ENCODE data around the gene ATL2. TPM values are rescaled to one million over a fixed set of nuclear protein-coding genes. Genes with fewer than 3 reads are reported as not detected.
"Not testable (repeated sequence)": the region's sequence is repeated elsewhere in the genome, so short reads cannot be mapped to it uniquely, and the experiment has no call there.

The ATL2 gene
- total RNA-seq, 2 experiments from 2014 or later: 52.8 to 54.5 TPM

GRCh38 chr2:38290332-38290731 lies 86.7 kb downstream of the ATL2 start:
- ATAC-seq (no peak), DNase-seq (no peak)
- no peaks in the 10 kb centered on the region for H3K9me3 Mint-ChIP-seq
- intact Hi-C loops (cut with micrococcal nuclease): no loop called here
- no peaks in the 10 kb centered on the region for H3K4me1 Mint-ChIP-seq (ENCODE audit: low read depth)
- CTCF ChIA-PET: interaction anchor here (1.8 kb wide), 1 partner anchor 175 kb away, joined by 3 read pairs; no protein-coding TSS in a partner anchor
- H3K36me3 Mint-ChIP-seq (ENCODE audit: low read depth): no peaks in the 10 kb centered on the region
- TF ChIP-seq, protein P1, sequence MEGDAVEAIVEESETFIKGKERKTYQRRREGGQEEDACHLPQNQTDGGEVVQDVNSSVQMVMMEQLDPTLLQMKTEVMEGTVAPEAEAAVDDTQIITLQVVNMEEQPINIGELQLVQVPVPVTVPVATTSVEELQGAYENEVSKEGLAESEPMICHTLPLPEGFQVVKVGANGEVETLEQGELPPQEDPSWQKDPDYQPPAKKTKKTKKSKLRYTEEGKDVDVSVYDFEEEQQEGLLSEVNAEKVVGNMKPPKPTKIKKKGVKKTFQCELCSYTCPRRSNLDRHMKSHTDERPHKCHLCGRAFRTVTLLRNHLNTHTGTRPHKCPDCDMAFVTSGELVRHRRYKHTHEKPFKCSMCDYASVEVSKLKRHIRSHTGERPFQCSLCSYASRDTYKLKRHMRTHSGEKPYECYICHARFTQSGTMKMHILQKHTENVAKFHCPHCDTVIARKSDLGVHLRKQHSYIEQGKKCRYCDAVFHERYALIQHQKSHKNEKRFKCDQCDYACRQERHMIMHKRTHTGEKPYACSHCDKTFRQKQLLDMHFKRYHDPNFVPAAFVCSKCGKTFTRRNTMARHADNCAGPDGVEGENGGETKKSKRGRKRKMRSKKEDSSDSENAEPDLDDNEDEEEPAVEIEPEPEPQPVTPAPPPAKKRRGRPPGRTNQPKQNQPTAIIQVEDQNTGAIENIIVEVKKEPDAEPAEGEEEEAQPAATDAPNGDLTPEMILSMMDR (IDR thresholded peaks at IDR 0.05): no peak
- H3K27ac Mint-ChIP-seq: no peak overlapping the region
- POLR2A ChIA-PET: no interaction called here
- H3K27me3 Mint-ChIP-seq: peaks cover 10% of the 10 kb centered on the region
- no peak overlapping the region for H3K4me3 Mint-ChIP-seq

- Mint-ChIP-seq H3K36me3 (ENCODE audit: low read depth) (no peaks in the 10 kb centered on the region), H3K4me3 (no peak overlapping the region), H3K9me3 (no peaks in the 10 kb centered on the region), H3K27me3 (peaks cover 19% of the 10 kb centered on the region), H3K27ac (no peak overlapping the region), H3K4me1 (ENCODE audit: low read depth) (no peaks in the 10 kb centered on the region)
- CTCF ChIA-PET: interaction anchor here (1.8 kb wide), 1 partner anchor 10 kb away, joined by 4 read pairs; no protein-coding TSS in a partner anchor
- POLR2A ChIA-PET: no interaction called here
- TF ChIP-seq, protein P1 (IDR thresholded peaks at IDR 0.05): no peak
- DNase-seq: no peak
- intact Hi-C loops (cut with micrococcal nuclease): no loop called here
- ATAC-seq: no peak
Observed at GRCh38 chr2:38284971-38285370, 92.1 kb downstream of the ATL2 start.

DNA sequence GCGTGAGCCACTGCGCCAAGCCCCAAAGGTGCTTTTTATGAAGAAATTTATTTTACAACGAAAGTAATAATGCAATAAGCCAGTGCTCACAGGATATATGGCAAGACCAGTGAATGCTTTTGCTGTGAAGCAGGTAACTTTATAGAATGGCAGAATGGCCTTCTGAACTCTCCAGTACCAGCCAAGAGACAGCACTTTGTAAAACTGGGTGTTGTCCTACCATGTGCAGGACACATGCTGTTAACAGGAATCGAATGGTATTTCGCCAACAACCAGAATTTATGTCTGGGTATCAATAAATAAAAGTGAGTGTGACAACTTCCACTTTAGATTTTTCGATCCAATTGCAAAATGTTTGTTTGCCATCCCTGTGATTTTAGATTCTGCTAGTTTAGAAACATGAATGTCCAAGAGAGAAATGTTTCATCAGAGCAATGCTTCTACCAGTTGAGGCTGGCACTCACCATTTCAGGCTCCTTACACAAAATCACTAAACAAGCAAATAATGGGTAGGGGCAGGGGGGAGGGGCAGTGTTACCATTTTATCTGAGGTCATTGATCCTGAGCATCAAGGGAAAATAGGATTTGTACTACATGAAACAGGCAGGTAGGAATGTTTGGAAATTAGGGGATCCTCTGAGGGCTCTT lies 95.9 kb downstream of the ATL2 start:
- ChIA-PET POLR2A (no interaction called here), CTCF (no interaction called here)
- TF ChIP-seq, protein P1 (IDR thresholded peaks at IDR 0.05): no peak
- no peaks in the 10 kb centered on the region for H3K4me1 Mint-ChIP-seq (ENCODE audit: low read depth)
- H3K4me3 Mint-ChIP-seq: no peak overlapping the region
- ATAC-seq: no peak
- H3K36me3 Mint-ChIP-seq (ENCODE audit: low read depth): no peaks in the 10 kb centered on the region
- no peaks in the 10 kb centered on the region for H3K9me3 Mint-ChIP-seq
- DNase-seq: no peak
- H3K27ac Mint-ChIP-seq: no peak overlapping the region
- H3K27me3 Mint-ChIP-seq: peaks cover 8% of the 10 kb centered on the region
- intact Hi-C loops (cut with micrococcal nuclease): no loop called here

- Mint-ChIP-seq H3K4me1 (ENCODE audit: low read depth) (no peaks in the 10 kb centered on the region), H3K9me3 (no peaks in the 10 kb centered on the region), H3K36me3 (ENCODE audit: low read depth) (no peaks in the 10 kb centered on the region), H3K27ac (no peak overlapping the region), H3K27me3 (peaks cover 6% of the 10 kb centered on the region), H3K4me3 (no peak overlapping the region)
- ATAC-seq (no peak), DNase-seq (no peak)
- intact Hi-C loops (cut with micrococcal nuclease): no loop called here
- TF ChIP-seq, protein P1 (IDR thresholded peaks at IDR 0.05): no peak
- CTCF ChIA-PET: interaction anchor here (0.7 to 1.3 kb wide), 3 partner anchors 10 to 275 kb away, joined by 3 to 4 read pairs (median 3); no protein-coding TSS in a partner anchor
- POLR2A ChIA-PET: no interaction called here
Observed at GRCh38 chr2:38279201-38279600, 97.9 kb downstream of the ATL2 start.

DNA sequence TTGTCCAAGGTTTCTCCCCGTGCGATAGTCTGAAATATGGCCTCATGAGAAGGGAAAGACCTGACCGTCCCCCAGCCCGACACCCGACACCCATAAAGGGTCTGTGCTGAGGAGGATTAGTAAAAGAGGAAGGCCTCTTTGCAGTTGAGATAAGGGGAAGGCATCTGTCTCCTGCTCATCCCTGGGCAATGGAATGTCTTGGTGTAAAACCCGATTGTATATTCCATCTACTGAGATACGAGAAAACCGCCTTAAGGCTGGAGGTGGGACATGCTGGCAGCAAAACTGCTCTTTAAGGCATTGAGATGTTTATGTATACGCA lies 99.0 kb downstream of the ATL2 start:
- H3K9me3 Mint-ChIP-seq; intact Hi-C loops (cut with micrococcal nuclease); DNase-seq; H3K4me1 Mint-ChIP-seq (ENCODE audit: low read depth); CTCF ChIA-PET; H3K36me3 Mint-ChIP-seq (ENCODE audit: low read depth); ATAC-seq; POLR2A ChIA-PET; H3K27ac Mint-ChIP-seq; H3K27me3 Mint-ChIP-seq; H3K4me3 Mint-ChIP-seq: not testable (repeated sequence)
